ENCODE data around the gene ADAM8. TPM values are rescaled to one million over a fixed set of nuclear protein-coding genes. Genes with fewer than 3 reads are reported as not detected.
"Not testable (repeated sequence)": the region's sequence is repeated elsewhere in the genome, so short reads cannot be mapped to it uniquely, and the experiment has no call there.

The ADAM8 gene
- 1 to 10 TPM in 9 of 12 donors, under 1 TPM in 1, not detected in 2; 0.85 to 5.7 (median 1.5) TPM for polyA plus RNA-seq (ENCODE audit: insufficient read length in 12 of 12)
- long read RNA-seq, donor 1: 0 reads
- long read RNA-seq, donor 2: 0 reads
- long read RNA-seq, donor 3: 0 reads
- long read RNA-seq, donor 4: 0 reads
- long read RNA-seq, donor 5: 0 reads
- long read RNA-seq, donor 6: 0 reads
- long read RNA-seq, donor 7: 0 reads
- long read RNA-seq, donor 8: 0 reads
- long read RNA-seq, donor 9: 0 reads
- long read RNA-seq, donor 10: 0 reads
- long read RNA-seq, donor 11: 0 reads

DNA sequence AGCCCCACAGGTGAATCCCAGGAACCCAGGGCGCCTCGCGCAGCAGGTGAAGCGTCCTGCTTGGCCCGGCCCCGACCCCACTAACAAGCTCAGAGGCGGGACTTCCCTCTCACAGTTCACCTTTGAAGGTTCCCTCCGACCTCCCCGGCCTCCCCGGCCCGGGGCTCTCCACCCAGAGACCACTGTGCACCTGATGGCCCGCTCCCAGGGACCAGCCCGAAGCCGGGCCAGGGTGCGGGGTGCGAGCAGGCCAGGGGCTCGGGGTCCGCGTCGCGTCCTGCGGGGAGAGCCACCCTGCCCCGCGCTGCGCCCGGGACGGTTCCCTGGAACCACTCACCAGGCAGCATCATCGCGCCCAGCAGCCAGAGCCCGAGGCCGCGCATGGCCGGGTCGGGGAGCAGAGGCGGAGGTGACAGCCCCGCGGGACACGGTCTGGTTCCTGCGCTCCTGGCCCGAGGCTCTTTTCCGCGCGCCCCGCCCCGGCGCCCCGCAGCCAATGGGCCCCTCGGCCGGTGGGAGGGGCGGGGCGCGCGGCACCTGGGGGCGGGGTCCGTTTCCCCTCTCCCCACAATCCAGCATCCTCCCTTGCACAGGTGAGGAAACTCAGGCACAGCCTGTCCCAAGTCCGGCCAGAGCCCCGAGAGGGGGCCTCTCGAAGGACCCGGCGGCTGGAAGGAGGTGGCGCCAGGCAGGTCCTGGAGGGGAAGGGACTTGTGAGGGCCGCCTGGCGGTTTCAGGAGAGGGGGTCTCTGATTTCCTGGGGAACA lies at the start of gene ADAM8:
TSS of gene ADAM8 (minus strand) at position 434 of the 767 bp plus-strand sequence. CDS start at position 383, 51 bp downstream.
- DNase-seq: no peak

DNA sequence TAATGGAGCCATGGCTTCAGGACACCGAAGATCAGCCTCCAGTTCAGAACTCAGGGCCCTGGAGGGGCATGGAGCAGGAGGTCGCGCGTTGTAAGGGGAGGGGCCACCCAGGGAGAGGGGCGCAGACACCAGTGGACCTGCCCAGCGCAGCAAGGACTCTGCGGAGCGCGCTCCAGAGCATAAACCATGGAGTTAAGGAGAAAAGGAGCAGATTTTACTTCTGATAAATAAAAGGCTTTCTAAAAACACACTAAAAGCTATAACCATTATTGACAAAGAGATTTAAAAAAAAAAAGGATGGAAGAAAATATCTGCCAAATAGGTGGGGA lies 49.5 kb upstream of the ADAM8 start:
- no peak for DNase-seq

DNA sequence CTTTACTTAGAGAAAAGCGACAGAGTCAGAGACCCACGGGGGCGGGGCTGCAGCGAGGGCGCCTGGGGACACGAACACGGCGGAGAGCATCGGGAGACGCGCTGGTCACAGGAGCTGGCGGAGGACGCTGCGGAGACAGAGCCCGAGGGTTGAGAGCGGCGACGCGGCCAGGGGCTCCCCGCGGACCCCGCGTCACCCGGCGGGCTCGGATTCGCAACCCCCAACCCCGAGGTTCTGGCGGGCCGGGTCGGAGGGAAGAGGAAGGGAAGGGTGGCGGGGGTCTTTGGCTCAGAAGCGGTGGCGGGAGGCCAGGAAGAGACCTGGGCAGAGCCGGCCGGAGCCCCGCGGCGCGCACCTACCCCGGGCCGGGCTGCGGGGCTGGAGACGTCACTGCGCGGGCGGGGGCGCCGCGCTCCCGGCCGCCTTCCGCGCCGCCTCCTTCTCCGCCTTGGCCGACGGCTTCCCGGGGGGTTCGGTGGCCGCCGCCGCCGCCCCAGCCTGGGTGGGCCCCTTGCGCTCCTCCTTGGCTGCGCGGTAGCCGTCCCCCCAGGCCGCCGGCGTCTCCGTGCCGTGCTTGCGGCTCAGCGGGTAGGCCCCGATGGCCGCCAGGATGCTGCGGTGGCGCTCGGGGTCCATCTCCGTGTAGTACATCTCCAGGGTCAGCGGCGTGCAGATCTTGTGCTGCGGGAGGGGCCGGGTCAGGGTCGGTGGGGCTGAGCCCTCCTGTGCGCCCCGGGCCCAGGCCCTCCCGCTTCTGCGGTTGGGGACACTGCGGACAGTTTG lies 49.0 kb upstream of the ADAM8 start:
- DNase-seq: no peak

DNA sequence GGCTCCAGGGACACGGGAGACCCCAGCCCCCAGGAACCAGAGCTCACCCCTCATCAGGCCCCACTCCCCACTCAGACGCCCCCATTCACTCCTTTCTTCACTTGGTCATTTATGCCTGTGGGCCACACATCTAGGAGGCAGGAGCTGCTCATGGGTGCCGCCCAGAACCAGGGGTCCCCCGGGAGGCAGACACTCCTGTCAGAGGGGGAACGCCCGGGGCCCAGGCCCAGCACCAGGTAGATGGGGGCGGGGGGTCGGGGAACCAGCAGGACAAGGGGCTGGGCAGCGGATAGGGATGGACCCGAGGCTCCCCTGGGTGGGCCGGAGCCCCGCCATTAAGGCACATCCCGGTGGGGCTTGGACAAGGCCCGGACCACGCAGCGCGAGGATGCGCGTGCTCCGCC lies 48.2 kb upstream of the ADAM8 start:
- no peak for DNase-seq

DNA sequence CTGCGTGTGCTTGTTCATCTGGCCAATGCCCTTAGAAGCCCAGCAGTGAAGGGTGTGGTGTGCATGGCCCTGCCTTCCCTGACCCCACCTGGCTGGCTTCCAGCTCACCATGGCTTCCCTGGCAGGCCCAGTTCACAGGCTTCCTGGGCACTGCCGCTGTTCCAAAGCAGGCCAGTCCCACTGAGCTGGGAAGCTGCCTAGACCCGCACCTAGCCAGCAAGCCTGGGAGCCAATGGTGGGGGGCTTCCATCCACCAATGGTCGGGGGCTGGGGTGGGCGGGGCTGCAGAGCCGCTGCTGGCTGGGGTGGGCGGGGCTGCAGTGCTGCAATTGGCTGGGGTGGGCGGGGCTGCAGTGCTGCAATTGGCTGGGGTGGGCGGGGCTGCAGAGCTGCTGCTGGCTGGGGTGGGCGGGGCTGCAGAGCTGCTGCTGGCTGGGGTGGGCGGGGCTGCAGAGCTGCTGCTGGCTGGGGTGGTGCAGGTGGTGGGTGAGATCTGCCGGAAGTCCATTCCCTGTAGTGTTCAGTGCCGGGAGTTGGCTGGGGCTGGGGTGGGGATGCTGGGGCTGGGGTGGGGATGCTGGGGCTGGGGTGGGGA lies 47.6 kb upstream of the ADAM8 start:
- no peak for DNase-seq

- DNase-seq: not testable (repeated sequence)
Observed at GRCh38 chr10:133322064-133322709, 45.5 kb upstream of the ADAM8 start.

GRCh38 chr10:133320852-133321422 lies 44.3 kb upstream of the ADAM8 start:
- DNase-seq: not testable (repeated sequence)

DNA sequence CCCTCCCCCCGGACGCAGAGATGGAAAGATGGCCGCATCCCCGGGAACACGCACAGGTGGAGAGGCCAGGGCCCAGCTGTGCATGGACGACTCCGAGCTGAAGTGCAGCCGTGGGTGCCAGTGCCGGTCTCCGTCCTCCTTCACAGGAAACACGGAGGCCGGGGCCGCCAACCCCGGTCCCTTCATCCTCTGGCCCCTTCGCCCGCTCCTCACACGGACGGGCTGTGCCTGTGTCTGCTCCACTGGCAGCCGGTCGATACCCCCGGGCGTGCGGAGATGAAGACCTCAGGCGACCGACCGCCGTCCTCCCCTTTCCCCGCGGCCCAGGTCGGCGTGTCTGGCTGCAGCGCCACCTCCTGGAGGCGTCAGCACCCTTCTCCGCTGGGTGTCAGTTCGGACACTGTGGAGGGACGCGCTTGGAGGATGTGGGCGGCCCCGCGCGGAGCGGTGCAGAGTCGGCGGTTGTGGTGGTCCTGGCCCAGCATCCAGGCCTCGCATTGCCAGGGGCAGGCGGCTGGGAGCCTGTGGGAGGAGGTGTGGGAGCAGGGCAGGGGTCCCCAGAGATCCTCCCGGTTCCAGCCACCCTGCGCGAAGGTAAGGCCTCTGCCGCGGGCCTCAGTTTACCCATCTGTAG lies 41.9 kb upstream of the ADAM8 start:
- no peak for DNase-seq

- DNase-seq: no peak
Observed at GRCh38 chr10:133316732-133317131, 40.1 kb upstream of the ADAM8 start.

GRCh38 chr10:133316266-133316665 lies 39.6 kb upstream of the ADAM8 start:
- DNase-seq: no peak

DNA sequence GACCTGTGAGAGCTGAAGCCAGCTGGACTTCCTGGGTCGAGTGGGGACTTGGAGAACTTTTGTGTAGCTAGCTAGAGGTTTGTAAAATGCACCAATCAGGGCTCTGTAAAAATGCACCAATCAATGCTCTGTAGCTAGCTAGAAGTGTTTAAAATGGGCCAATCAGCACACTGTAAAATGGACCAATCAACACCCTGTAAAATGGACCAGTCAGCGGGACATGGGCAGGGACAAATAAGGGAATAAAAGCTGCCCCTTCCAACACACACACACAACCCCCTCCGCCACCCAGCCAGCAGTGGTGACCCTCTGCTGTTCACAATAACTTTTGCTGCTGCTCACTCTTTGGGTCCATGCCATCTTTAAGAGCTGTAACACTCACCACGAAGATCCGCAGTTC lies 39.2 kb upstream of the ADAM8 start:
- DNase-seq: no peak

GRCh38 chr10:133314911-133315310 lies 38.2 kb upstream of the ADAM8 start:
- no peak for DNase-seq

GRCh38 chr10:133313192-133313591 lies 36.5 kb upstream of the ADAM8 start:
- no peak for DNase-seq

DNA sequence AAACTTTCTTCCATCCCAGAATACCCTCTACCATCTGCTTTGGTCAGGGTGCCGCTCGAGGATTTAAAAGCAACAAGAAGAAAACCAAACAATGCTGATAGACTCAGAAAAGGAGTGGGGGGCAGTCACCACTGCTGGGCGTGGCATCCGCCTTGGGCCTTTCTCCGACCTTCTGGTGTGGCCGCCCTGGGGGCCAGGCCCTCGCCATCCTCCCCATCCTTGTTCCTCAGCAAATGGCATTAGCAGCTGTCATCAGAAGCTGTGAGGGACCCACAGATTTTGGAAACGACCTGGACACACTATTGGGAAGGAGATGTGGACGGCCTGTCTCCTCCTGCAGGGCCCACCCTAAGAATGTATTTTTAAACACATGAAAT lies 36.1 kb upstream of the ADAM8 start:
- no peak for DNase-seq

- DNase-seq: no peak
Observed at GRCh38 chr10:133312016-133312768, 35.5 kb upstream of the ADAM8 start.

DNA sequence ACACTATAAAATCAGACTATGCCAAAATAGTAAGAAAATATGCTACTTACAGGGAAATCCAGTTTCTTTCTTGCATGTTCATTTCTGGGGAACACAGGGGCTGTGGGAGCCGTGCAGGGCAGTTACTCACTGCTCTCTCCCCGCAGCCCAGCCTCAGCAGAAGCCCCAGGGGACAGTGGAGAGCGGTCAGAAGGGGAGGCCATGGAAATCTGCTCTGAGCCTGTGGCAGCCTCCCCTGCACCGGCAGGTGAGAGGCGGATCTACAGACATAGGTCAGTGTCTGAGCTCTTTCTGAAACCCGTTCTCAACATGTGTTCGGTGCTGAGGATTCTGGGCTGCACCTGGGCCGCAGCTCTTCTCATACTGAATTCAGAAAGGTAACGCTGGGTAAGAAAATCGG lies 34.9 kb upstream of the ADAM8 start:
- DNase-seq: no peak

DNA sequence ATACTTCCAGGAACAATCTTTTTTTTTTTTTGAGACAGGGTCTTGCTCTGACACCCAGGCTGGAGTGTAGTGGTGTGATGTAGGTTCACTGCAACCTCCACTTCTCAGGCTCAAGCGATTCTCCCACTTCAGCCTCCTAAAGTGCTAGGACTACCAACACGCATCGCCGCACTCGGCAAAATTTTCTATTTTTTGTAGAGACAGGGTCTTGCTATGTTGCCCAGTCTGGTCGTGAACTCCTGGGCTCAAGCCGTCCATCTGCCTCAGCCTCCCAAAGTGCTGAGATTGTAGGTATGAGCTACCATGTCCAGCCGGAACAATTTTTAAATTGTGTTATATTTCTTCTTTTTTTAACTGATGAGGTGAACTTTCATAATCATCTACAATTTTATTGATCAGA lies 34.1 kb upstream of the ADAM8 start:
- DNase-seq: no peak

GRCh38 chr10:133310399-133310755 lies 33.7 kb upstream of the ADAM8 start:
- DNase-seq: no peak

GRCh38 chr10:133309720-133310398 lies 33.2 kb upstream of the ADAM8 start:
- no peak for DNase-seq
